Lower leg skin (tissue), 4 donors: ENCODE results near the gene ZNF354B. TPM values are rescaled to one million over a fixed set of nuclear protein-coding genes. Genes with fewer than 3 reads are reported as not detected.
A peak's percentile ranks its signal among the peaks of the same experiment; 100 is the strongest.
"Not testable (repeated sequence)": the region's sequence is repeated elsewhere in the genome, so short reads cannot be mapped to it uniquely, and the experiment has no call there.

Source experiments
- DNase-seq, 2 donors: peaks; one replicate each; pipeline ENCODE4 v3.0.0-alpha.2; 2019; ENCODE audit warnings: low spot score in 2 of 2
- H3K4me3 ChIP-seq: fragments of 200-600 bp; sonication (generic); 2 replicates; pipeline ENCODE4 v1.5.1; 2017; ENCODE audit warnings: mild to moderate bottlenecking, low read depth; ENCODE audit not compliant: poor library complexity, severe bottlenecking
- POLR2A ChIP-seq, 2 donors: fragments of 450-650 bp; IDR thresholded peaks; one replicate each; pipeline ENCODE4 v1.6.1; 2016 to 2017; ENCODE audit warnings: antibody characterized with exemption in 2 of 2, mild to moderate bottlenecking in 1 of 2, moderate library complexity in 1 of 2
- WGBS, 2 donors: methylation state at CpG; one replicate each; pipeline ENCODE4 v1.1.5; 2018; 5-methylcytosine and 5-hydroxymethylcytosine counted together
- intact Hi-C: fragments of 100-400 bp; cut with DNase I; formaldehyde crosslinking; loops from one replicate; pipeline ENCODE4 v1.15.0; 2023; ENCODE audit warnings: low total_unique reads
- total RNA-seq, 4 donors: library from RNA; depleted of rRNA; stranded (reverse); fragments of >200 nt; gene quantifications; one replicate each; pipeline ENCODE4 v1.1.0, GENCODE V29; 2016
- TF ChIP-seq, protein P1 (sequence below), 3 donors: fragments of 450-650 bp; IDR thresholded peaks; one replicate each; pipeline ENCODE4 v1.5.1; 2016; ENCODE audit warnings: antibody characterized with exemption in 3 of 3, mild to moderate bottlenecking in 3 of 3, moderate library complexity in 2 of 3

Gene ZNF354B
- total RNA-seq, 4 donors from 2014 or later: 9.5 to 24.8 (median 16.4) TPM

DNA sequence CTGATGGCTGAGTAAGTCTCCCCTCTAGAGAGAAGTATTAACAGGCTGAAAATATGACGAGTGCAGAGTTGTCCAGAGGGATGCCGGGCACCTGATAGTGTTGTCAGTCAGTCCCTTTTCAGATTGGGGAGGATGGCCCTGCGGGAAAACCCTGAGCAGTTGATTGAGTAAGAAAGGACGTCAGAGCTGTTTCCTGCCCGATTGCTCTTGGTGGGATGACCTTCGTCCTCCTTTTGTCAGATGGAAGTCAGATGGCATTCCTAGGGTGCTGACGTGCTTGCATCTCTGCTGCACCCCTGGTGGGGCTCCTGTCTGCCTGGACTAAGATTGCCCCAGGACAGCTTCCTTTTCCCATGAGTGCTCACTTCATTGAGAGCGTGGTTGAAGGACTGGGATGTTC, 9.8 kb downstream of the ZNF354B start:
- DNase-seq: no peak
- TF ChIP-seq, protein P1, sequence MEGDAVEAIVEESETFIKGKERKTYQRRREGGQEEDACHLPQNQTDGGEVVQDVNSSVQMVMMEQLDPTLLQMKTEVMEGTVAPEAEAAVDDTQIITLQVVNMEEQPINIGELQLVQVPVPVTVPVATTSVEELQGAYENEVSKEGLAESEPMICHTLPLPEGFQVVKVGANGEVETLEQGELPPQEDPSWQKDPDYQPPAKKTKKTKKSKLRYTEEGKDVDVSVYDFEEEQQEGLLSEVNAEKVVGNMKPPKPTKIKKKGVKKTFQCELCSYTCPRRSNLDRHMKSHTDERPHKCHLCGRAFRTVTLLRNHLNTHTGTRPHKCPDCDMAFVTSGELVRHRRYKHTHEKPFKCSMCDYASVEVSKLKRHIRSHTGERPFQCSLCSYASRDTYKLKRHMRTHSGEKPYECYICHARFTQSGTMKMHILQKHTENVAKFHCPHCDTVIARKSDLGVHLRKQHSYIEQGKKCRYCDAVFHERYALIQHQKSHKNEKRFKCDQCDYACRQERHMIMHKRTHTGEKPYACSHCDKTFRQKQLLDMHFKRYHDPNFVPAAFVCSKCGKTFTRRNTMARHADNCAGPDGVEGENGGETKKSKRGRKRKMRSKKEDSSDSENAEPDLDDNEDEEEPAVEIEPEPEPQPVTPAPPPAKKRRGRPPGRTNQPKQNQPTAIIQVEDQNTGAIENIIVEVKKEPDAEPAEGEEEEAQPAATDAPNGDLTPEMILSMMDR (IDR thresholded peaks at IDR 0.05): no peak
- TF ChIP-seq POLR2A (IDR thresholded peaks at IDR 0.05): no peak
- H3K4me3 ChIP-seq: no peak overlapping the region
- intact Hi-C loops: no loop called here
- WGBS, 2 donors: 79 to 85% methylated on average over 8 of the region's 8 CpGs

DNA sequence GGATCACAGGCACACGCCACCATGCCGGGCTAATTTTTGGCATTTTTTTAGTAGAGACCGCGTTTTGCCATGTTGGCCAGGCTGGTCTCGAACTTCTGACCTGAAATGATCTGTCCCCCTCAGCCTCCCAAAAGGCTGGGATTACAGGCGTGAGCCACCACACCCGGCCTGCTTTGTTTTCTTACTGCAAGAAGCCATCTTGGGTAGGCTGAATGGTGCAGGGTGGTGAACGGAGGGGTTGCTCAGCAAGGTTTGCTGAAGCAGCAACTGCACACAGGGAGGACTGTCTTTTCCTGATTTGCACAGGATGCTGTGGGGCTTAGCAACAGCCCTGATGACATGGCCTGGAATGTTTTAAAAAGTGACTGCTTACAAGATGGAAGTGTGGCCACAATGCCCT, 10.7 kb downstream of the ZNF354B start:
- WGBS, 2 donors: 97 to 100% methylated on average over 8 of the region's 8 CpGs
- TF ChIP-seq, protein P1 (IDR thresholded peaks at IDR 0.05): no peak
- no peak for TF ChIP-seq POLR2A (IDR thresholded peaks at IDR 0.05)
- no peak overlapping the region for H3K4me3 ChIP-seq
- intact Hi-C loops: no loop called here
- no peak for DNase-seq

DNA sequence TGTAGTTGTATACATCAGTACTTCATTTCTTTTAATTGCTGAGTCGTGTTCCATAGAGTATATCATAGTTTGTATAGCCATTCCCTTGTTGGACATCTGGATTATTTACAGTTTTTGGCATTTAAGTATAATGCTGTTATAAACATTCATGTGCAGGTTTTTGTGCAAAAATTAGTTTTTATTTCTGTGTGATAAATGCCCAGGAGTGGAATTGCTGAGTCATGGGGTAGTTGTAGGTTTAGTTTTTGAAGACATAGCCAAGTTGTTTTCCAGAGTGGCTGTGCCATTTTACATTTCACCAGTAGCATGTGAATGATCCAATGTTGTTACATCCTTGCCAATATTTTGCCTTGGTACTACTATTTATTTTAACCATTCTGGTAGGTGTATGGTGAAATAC, 12.5 kb downstream of the ZNF354B start:
- H3K4me3 ChIP-seq: no peak overlapping the region
- TF ChIP-seq, protein P1 (IDR thresholded peaks at IDR 0.05): no peak
- TF ChIP-seq POLR2A (IDR thresholded peaks at IDR 0.05): no peak
- 89 to 98% methylated on average over 1 of the region's 1 CpG for WGBS, 2 donors

DNA sequence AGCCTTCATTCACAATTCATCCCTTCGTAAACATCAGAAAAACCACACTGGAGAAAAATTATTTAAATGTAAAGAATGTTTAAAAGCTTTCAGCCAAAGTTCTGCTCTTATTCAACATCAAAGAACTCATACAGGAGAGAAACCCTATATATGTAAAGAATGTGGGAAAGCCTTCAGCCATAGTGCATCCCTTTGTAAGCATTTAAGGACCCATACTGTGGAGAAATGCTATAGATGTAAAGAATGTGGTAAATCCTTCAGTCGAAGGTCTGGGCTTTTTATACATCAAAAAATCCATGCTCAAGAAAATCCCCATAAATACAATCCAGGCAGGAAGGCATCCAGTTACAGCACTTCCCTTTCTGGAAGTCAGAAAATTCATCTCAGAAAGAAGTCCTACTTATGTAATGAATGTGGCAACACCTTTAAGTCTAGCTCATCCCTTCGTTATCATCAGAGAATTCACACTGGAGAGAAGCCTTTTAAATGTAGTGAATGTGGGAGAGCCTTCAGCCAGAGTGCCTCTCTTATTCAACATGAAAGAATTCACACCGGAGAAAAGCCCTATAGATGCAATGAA, 23.5 kb downstream of the ZNF354B start:
- DNase-seq, intact Hi-C loops, H3K4me3 ChIP-seq: not testable (repeated sequence)

More for the DNA sequence above, 12.5 kb downstream of the ZNF354B start:
- no peak for DNase-seq
- intact Hi-C loops: no loop called here

DNA sequence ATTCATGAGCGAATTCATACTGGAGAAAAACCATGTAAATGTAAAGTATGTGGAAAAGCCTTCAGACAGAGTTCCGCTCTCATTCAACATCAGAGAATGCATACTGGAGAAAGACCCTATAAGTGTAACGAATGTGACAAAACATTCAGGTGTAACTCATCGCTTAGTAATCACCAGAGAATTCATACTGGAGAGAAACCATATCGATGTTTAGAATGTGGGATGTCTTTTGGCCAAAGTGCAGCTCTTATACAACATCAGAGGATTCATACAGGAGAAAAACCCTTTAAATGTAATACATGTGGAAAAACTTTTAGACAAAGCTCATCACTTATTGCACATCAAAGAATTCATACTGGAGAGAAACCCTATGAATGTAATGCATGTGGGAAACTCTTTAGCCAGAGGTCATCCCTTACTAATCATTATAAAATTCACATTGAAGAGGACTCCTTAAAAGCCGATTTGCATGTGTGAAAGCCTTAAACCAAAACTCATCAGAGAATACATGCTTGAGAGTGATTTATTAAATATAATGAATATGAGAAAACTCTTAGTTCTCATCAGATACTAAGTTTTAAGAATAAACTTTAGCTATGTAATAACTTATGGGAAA, 24.2 kb downstream of the ZNF354B start:
- no peak for DNase-seq
- H3K4me3 ChIP-seq: no peak overlapping the region
- 96 to 97% methylated on average over 6 of the region's 6 CpGs for WGBS, 2 donors
- intact Hi-C loops: no loop called here
- no peak for TF ChIP-seq POLR2A (IDR thresholded peaks at IDR 0.05)
- TF ChIP-seq, protein P1 (IDR thresholded peaks at IDR 0.05): no peak

More for the DNA sequence above, 23.5 kb downstream of the ZNF354B start:
- 98% methylated on average over 4 of the region's 4 CpGs for WGBS, 2 donors

DNA sequence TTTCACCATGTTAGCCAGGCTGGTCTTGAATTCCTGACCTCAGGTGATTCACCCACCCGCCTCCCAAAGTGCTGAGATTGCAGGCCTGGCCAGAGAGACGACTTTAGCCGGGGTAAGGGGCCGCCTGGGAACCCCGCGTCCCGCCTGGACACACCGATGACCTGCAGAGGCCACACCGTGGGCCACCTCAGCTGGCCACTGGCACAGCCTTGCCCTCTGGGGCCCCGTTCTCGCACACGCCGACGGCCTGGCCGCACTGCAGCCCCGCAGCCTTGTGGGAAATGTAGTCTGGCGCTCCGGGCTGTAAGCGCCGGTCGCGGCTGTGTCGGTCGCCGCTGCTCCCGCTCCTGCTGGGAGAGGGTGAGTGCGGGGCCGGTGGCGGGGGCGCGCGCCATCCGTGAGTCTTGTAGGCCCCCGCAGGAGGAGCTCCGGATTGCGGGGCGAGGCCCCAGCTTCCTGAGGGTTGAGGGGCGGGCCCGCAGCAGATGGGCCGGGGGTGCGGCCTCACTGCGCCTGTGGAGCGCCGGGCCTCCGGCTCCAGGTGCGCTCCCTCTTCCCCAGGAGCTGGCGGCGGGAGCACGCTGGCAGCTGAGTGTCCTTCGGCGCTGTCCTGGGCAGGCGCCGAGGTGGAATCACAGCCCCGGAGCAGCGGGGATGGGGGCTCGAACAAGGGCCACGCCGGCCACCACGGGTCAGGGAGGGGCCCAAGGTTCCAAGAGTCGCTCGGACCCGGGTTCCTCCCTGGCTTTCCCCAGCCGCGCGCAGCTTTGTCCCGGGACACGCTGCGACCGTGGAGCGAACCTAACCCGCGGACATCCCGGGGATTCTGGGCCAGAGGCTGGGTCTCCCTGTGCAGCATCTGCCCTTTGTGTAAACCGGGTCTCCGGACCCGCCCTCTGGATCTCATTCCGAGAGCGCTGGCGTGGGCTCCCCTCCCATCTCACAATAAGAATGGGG, 36.1 kb downstream of the ZNF354B start, which contains the start of gene ZFP2:
ZFP2 (plus strand) TSS at position 299 of the 957 bp plus-strand sequence. CDS start 35,401 bp downstream, outside the sequence.
- intact Hi-C loops: no loop called here
- peak; percentile 16 to 87 for DNase-seq
- peak within 1 kb of the TSS; percentile 51 for H3K4me3 ChIP-seq
- TF ChIP-seq, protein P1 (IDR thresholded peaks at IDR 0.05): no peak
- TF ChIP-seq POLR2A (IDR thresholded peaks at IDR 0.05): no peak
- 2 to 3% methylated on average over 26 to 54 of the region's 79 CpGs for WGBS, 2 donors
